Mucosa of rectum (tissue), 2 donors: ENCODE results near the gene TBC1D22A.

Experiments used
- H3K27ac ChIP-seq, 2 donors: one replicate each; pipeline ENCODE4 v1.7.0; 2013; ENCODE audit warnings: inconsistent platforms in 2 of 2, low read depth in 2 of 2, low read length in 2 of 2
- H3K27me3 ChIP-seq, 2 donors: one replicate each; pipeline ENCODE4 v1.7.0; 2013; ENCODE audit warnings: low read length in 2 of 2; ENCODE audit not compliant: control insufficient read depth in 2 of 2, insufficient read depth in 2 of 2
- H3K36me3 ChIP-seq, 2 donors: one replicate each; pipeline ENCODE4 v1.7.0; 2013; ENCODE audit warnings: low read length in 2 of 2; ENCODE audit not compliant: control insufficient read depth in 2 of 2, insufficient read depth in 2 of 2
- H3K4me1 ChIP-seq, 2 donors: one replicate each; pipeline ENCODE4 v1.7.0; 2013; ENCODE audit warnings: low read length in 2 of 2, mild to moderate bottlenecking in 1 of 2; ENCODE audit not compliant: control insufficient read depth in 2 of 2, insufficient read depth in 2 of 2
- H3K4me3 ChIP-seq, 2 donors: one replicate each; pipeline ENCODE4 v1.7.0; 2013; ENCODE audit warnings: low read length in 2 of 2
- H3K9ac ChIP-seq, 2 donors: one replicate each; pipeline ENCODE4 v1.7.0; 2013; ENCODE audit warnings: low read length in 2 of 2, low read depth in 1 of 2, mild to moderate bottlenecking in 1 of 2
- H3K9me3 ChIP-seq, 2 donors: one replicate each; pipeline ENCODE4 v1.7.0; 2013; ENCODE audit warnings: low read length in 2 of 2; ENCODE audit not compliant: control insufficient read depth in 2 of 2
- donor health status: healthy.
- donor health status: Normal muscosa, but diverticular disease.

TBC1D22A gene

DNA sequence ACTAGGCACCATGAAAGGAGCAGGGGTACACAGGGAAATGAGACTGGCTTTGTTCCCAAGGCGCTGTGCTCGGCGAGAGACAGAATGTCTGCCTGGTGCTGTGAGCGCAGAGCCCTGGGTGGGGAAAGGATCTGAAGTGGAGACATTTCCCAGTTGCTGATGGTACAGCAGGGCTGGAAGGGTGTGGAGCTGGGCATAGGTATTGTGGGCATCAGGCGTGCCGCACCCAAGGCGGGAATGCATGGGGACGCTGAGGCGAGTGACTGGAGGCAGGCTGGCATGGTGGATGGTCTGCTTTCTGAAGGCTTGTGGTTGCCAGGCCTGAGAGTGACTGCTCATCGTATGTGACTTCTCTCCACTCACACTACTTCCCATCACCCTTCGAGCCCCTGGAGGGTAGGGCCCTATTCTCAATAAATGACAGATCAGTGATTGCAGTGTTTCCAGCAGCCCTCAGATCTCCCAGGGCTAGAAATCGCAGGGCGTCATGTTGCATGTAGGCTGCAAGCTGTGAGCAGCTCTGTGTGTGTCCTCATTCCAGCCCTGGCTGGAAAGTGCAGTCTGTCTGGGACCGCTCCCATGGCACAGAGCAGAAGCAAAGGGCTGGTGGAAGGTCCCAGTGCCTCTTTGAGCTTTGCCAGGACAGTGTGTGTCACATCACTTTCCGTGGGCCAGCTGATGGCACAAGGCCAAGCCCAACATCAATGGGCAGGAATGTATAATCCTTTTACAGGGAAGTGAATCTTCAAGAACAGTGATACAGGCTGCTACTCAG lies 67.7 kb downstream of the TBC1D22A start:
- Histone ChIP-seq H3K27me3 (no peaks in the 10 kb centered on the region), H3K9ac (no peak overlapping the region), H3K4me1 (no peaks in the 10 kb centered on the region), H3K36me3 (peaks cover 8 to 12% of the 10 kb centered on the region in 2 donors), H3K4me3 (no peak overlapping the region), H3K27ac (no peak overlapping the region), H3K9me3 (no peaks in the 10 kb centered on the region)

DNA sequence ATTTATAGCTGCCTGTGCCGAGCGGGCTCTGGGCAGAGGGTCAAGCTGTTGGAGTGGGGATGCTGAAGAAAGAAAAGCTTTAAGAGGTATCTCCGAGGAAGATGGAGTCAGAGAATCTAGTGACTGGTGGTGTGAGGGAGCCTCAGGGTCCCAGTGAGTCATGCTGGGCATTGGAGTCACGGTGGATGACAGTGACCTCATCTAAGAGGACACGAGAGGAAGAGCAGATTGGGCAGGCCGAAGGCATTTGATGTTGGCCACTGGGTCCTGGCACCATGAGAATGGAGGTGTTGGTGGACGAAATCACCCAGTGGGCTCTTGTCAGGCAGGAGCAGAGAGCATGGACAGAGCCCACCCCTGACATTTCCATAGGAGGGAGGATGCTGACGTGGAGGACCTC lies 68.4 kb downstream of the TBC1D22A start:
- Histone ChIP-seq H3K4me3 (no peak overlapping the region), H3K9me3 (no peaks in the 10 kb centered on the region), H3K27ac (no peak overlapping the region), H3K4me1 (no peaks in the 10 kb centered on the region), H3K36me3 (peaks cover 8 to 12% of the 10 kb centered on the region in 2 donors), H3K9ac (no peak overlapping the region), H3K27me3 (no peaks in the 10 kb centered on the region)

DNA sequence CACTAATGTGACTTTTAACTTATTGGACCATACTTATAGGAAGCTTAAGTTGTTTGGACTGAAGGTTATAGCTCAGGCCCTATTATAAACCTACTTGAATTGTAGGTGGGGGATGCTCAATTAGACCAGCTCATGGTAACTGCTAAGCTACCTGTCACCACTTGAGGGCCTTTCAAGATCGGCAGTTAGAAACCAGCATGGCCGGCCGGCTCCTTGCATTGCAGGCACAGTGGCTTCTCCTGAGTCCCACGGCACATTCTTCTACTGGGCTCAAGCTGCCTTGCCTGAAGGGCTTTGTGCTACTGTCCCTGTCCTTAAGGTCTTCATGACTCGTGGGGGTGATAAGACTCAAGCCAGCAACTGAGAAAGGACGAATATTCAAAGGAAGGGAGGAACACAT lies 70.8 kb downstream of the TBC1D22A start:
- Histone ChIP-seq H3K9me3 (no peaks in the 10 kb centered on the region), H3K9ac (no peak overlapping the region), H3K4me1 (no peaks in the 10 kb centered on the region), H3K27ac (no peak overlapping the region), H3K27me3 (no peaks in the 10 kb centered on the region), H3K4me3 (no peak overlapping the region), H3K36me3 (peaks cover 0 to 8% of the 10 kb centered on the region in 2 donors)

DNA sequence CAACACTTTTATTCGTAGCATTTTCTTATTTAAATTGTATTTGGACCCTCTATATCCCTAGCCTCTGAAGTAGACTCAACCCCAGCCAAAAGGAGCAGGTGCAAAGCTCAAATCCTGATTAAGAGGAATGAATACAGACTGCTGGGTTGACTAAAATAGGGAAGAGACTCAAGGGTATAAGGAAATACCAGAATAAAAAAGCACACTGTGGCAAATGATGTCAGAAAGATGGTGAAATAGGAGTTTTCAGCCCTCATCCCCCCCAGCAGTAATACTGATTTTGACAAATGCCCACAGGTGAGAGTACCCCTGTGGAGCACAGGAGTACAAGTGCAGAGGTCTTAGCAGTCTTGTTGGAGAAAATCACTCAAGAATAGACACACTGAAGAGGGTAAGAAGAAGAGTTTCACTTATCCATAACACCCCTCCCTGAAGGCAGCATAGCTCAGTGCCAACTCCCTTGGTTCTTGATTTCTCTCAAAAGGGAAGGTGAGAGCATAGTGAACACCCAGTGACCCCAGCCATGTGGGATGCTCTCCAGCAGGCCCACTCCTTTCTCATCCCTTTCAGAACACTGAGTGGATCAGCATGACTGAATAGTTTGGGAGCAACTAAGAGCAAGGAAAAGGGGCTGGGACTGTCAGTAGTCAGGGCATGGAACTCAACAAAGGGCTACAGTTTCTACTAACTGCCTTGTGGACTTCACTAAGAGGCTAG lies 71.7 kb downstream of the TBC1D22A start:
- no peaks in the 10 kb centered on the region for H3K4me1 ChIP-seq
- H3K27ac ChIP-seq: no peak overlapping the region
- no peaks in the 10 kb centered on the region for H3K27me3 ChIP-seq
- H3K4me3 ChIP-seq: no peak overlapping the region
- no peaks in the 10 kb centered on the region for H3K9me3 ChIP-seq
- H3K9ac ChIP-seq: no peak overlapping the region
- H3K36me3 ChIP-seq: peaks cover 0 to 8% of the 10 kb centered on the region in 2 donors

DNA sequence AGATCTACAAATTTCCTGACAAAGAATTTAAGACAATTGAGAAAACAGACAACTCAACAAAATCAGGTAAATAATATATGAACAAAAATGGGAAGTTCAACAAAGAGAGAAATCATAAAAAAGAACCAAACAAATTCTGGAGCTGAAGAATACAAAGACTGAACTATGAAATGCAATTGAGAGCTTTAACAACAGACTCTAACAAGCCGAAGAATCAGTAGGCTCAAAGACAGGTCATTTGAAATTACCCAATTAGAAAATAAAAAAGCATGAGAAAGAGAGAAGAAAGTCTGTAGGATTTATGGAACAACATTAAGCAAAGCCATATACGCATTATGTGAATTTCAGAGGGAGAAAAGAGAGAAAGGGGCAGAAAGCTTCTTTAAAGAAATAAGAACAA lies 72.8 kb downstream of the TBC1D22A start:
- H3K9me3 ChIP-seq: no peaks in the 10 kb centered on the region
- H3K4me1 ChIP-seq: no peaks in the 10 kb centered on the region
- H3K27ac ChIP-seq: no peak overlapping the region
- no peaks in the 10 kb centered on the region for H3K27me3 ChIP-seq
- peaks cover 0 to 4% of the 10 kb centered on the region in 2 donors for H3K36me3 ChIP-seq
- no peak overlapping the region for H3K9ac ChIP-seq
- no peak overlapping the region for H3K4me3 ChIP-seq

DNA sequence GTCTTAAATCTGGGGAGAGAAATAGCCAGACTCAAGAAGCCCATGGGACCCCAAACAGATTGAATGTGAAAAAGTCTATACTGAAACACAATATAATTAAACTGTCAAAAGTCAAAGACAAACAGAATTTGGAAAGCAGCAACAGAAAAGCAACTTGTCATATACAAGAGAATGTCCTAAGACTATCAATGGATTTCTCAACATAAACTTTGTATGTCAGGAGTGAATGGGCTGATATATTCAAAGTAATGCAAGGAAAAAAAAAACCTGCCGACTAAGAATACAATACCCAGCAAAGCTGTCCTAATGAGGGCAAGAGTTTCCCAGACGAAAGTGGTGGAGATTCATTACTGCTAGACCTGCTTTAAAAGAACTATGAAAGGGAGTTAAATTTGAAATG lies 73.2 kb downstream of the TBC1D22A start:
- no peaks in the 10 kb centered on the region for H3K4me1 ChIP-seq
- H3K27ac ChIP-seq: no peak overlapping the region
- peaks cover 0 to 4% of the 10 kb centered on the region in 2 donors for H3K36me3 ChIP-seq
- H3K27me3 ChIP-seq: no peaks in the 10 kb centered on the region
- no peaks in the 10 kb centered on the region for H3K9me3 ChIP-seq
- H3K4me3 ChIP-seq: no peak overlapping the region
- no peak overlapping the region for H3K9ac ChIP-seq

DNA sequence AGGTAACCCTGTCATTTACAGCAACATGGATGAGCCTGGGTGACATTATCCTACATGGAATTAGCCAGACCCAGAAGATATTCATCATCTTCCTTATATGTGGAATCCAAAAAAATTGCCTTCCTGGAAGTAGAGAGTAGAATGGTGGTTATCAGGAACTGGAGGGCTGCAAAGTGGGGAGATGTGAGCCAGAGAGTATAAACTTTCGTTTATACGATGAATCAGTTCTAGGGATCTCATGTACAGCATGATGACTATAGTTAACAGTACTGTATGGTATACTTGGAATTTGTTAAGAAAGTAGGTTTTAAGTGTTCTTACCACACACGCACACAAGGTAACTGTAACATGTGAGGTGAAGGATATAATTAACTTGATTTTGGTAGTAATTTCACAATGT lies 79.1 kb downstream of the TBC1D22A start:
- peaks cover 0 to 3% of the 10 kb centered on the region in 2 donors for H3K36me3 ChIP-seq
- no peak overlapping the region for H3K9ac ChIP-seq
- no peaks in the 10 kb centered on the region for H3K4me1 ChIP-seq
- H3K9me3 ChIP-seq: no peaks in the 10 kb centered on the region
- no peaks in the 10 kb centered on the region for H3K27me3 ChIP-seq
- H3K27ac ChIP-seq: no peak overlapping the region
- H3K4me3 ChIP-seq: no peak overlapping the region

DNA sequence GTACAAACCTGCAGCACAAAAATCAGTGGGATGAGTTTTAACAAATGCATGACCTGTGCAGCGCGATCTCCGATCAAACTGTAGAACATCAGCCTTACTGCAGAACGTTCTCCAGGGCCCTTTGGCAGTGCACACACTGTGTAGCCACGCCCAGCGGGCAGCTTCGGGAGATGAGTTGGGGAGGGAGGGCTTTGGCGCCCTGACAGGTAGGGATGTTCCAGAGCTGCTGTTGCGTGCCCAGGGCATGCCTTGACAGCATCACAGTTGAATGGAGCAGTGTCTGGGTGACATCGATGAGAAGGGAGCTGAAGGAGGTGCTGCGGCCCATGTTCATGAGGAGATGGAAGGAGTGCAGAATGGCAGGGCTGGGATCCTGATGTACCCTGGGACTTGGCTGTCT lies 80.2 kb downstream of the TBC1D22A start:
- H3K4me1 ChIP-seq: no peaks in the 10 kb centered on the region
- no peak overlapping the region for H3K4me3 ChIP-seq
- no peak overlapping the region for H3K27ac ChIP-seq
- peaks cover 0 to 3% of the 10 kb centered on the region in 2 donors for H3K36me3 ChIP-seq
- H3K27me3 ChIP-seq: no peaks in the 10 kb centered on the region
- H3K9me3 ChIP-seq: no peaks in the 10 kb centered on the region
- H3K9ac ChIP-seq: no peak overlapping the region

DNA sequence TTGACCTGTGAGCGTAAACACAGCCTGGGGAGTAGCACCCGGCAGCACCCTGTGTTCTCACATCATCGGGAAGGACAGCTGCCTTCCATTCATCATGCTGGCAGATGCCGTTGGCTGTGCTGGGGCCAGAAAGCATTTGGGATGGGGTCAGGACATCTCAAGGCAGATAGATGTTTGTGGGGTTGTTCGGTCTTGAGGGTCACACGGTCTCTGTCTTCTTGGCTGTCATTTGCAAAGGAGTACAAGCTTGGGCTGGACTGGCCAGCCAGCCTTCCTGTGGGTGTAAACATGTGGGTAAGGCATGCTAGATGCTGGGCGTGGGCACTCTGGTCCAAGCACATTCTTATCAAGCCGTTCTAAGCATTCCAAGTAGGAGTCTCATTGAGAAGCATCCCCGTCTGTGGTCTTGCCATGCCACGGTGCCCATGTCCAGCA lies 81.4 kb downstream of the TBC1D22A start:
- H3K9ac ChIP-seq: no peak overlapping the region
- H3K27ac ChIP-seq: no peak overlapping the region
- no peaks in the 10 kb centered on the region for H3K27me3 ChIP-seq

DNA sequence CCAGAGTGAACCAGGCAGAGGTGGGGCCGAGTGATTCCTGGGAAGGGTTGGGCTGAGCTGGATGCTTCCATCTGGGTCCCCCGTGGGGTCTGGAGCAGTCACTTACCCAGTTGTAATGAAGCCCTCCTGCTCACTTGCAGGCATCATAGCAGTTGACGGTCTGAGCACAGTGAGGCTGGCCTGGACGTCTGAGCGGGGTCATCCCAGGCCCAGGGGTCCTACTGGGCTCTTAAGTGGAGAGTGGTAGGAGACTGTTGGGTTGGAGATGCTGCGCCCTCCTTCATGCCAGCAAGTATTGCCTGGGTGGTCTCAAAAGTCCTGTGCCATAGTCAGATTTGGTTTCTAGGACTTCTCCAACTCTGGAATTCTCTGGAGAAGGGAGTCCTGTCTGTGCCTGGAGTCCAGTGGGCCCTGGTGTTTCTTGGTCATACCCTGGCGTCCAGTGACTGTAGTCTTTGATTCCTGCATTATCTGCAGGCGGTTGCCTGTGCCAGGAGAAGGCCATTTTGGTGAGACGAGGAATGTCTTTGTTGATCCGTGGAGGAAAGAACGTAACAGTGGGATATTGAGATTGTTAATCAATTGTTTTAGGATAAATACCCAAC lies 82.3 kb downstream of the TBC1D22A start:
- H3K27ac ChIP-seq: no peak overlapping the region
- H3K9me3 ChIP-seq: no peaks in the 10 kb centered on the region
- no peaks in the 10 kb centered on the region for H3K4me1 ChIP-seq
- H3K9ac ChIP-seq: no peak overlapping the region
- H3K4me3 ChIP-seq: no peak overlapping the region
- no peaks in the 10 kb centered on the region for H3K27me3 ChIP-seq
- peaks cover 1 to 6% of the 10 kb centered on the region in 2 donors for H3K36me3 ChIP-seq

More for the DNA sequence above, 81.4 kb downstream of the TBC1D22A start:
- Histone ChIP-seq H3K9me3 (no peaks in the 10 kb centered on the region), H3K4me1 (no peaks in the 10 kb centered on the region), H3K4me3 (no peak overlapping the region), H3K36me3 (peaks cover 0 to 3% of the 10 kb centered on the region in 2 donors)
